GM23338 (cell line): ENCODE results near the gene SP140L.

Experiments used
- EZH2 ChIP-seq: fragments of 200-600 bp; sonication (generic); IDR thresholded peaks from one replicate; pipeline ENCODE4 v1.8.0; 2017; ENCODE audit warnings: antibody characterized with exemption, mild to moderate bottlenecking, low read depth; ENCODE audit not compliant: unreplicated experiment
- EZH2phosphoT487 ChIP-seq: fragments of 200-600 bp; sonication (generic); IDR thresholded peaks from one replicate; pipeline ENCODE4 v1.8.1; 2018; ENCODE audit warnings: antibody characterized with exemption; ENCODE audit not compliant: unreplicated experiment
- POLR2AphosphoS5 ChIP-seq: IDR thresholded peaks from 2 replicates; pipeline ENCODE4 v1.6.1; 2016; ENCODE audit warnings: antibody characterized with exemption, low read depth
- ZNF114 ChIP-seq: fragments of 250-450 bp; sonication (Bioruptor Pico); IDR thresholded peaks from 2 replicates; pipeline ENCODE4 v1.5.0; 2020; ENCODE audit warnings: mild to moderate bottlenecking, moderate library complexity
- ZNF331 ChIP-seq: fragments of 250-450 bp; sonication (Bioruptor Pico); IDR thresholded peaks from 2 replicates; pipeline ENCODE4 v1.5.0; 2020; ENCODE audit warnings: low read depth, mild to moderate bottlenecking, moderate library complexity
- TF ChIP-seq, protein P1 (sequence below), 2 experiments: fragments of 200-600 bp in 1 of 2; sonication (generic) in 1 of 2; conservative IDR thresholded peaks; 2 replicates each; pipeline versions ENCODE4 v1.5.1 to v1.6.1; 2016 to 2017; ENCODE audit warnings: antibody characterized with exemption in 2 of 2, low read depth in 2 of 2, mild to moderate bottlenecking in 2 of 2, moderate library complexity in 1 of 2
- TF ChIP-seq, protein P2 (sequence below): IDR thresholded peaks from one replicate; pipeline ENCODE4 v1.6.1; 2018; ENCODE audit warnings: antibody characterized with exemption; ENCODE audit not compliant: unreplicated experiment

DNA sequence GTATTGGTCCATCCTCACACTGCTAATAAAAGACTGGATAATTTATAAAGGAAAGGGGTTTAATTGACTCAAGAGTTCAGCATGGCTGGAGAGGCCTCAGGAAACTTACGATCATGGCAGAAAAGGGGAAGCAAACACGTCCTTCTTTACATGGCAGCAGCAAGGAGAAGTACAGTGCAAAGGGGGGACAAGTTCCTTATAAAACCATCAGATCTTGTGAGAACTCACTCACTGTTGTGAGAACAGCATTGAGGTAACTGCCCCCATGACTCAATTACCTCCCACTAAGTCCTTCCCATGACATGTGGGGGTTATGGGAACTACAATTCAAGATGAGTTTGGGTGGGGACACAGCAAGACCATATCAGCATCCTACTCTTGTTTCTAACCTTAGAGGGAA, 126.0 kb downstream of the SP140L start:
- TF ChIP-seq, protein P1, sequence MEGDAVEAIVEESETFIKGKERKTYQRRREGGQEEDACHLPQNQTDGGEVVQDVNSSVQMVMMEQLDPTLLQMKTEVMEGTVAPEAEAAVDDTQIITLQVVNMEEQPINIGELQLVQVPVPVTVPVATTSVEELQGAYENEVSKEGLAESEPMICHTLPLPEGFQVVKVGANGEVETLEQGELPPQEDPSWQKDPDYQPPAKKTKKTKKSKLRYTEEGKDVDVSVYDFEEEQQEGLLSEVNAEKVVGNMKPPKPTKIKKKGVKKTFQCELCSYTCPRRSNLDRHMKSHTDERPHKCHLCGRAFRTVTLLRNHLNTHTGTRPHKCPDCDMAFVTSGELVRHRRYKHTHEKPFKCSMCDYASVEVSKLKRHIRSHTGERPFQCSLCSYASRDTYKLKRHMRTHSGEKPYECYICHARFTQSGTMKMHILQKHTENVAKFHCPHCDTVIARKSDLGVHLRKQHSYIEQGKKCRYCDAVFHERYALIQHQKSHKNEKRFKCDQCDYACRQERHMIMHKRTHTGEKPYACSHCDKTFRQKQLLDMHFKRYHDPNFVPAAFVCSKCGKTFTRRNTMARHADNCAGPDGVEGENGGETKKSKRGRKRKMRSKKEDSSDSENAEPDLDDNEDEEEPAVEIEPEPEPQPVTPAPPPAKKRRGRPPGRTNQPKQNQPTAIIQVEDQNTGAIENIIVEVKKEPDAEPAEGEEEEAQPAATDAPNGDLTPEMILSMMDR (conservative IDR thresholded peaks at IDR 0.05; ENCODE audit: low read depth in 2 of 2) = no peak
- TF ChIP-seq ZNF114 (CRISPR knock-in tag) = no peak
- no peak for TF ChIP-seq POLR2AphosphoS5
- TF ChIP-seq, protein P2, sequence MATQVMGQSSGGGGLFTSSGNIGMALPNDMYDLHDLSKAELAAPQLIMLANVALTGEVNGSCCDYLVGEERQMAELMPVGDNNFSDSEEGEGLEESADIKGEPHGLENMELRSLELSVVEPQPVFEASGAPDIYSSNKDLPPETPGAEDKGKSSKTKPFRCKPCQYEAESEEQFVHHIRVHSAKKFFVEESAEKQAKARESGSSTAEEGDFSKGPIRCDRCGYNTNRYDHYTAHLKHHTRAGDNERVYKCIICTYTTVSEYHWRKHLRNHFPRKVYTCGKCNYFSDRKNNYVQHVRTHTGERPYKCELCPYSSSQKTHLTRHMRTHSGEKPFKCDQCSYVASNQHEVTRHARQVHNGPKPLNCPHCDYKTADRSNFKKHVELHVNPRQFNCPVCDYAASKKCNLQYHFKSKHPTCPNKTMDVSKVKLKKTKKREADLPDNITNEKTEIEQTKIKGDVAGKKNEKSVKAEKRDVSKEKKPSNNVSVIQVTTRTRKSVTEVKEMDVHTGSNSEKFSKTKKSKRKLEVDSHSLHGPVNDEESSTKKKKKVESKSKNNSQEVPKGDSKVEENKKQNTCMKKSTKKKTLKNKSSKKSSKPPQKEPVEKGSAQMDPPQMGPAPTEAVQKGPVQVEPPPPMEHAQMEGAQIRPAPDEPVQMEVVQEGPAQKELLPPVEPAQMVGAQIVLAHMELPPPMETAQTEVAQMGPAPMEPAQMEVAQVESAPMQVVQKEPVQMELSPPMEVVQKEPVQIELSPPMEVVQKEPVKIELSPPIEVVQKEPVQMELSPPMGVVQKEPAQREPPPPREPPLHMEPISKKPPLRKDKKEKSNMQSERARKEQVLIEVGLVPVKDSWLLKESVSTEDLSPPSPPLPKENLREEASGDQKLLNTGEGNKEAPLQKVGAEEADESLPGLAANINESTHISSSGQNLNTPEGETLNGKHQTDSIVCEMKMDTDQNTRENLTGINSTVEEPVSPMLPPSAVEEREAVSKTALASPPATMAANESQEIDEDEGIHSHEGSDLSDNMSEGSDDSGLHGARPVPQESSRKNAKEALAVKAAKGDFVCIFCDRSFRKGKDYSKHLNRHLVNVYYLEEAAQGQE = no peak
- no peak for TF ChIP-seq ZNF331 (CRISPR knock-in tag)
- no peak for TF ChIP-seq EZH2
- TF ChIP-seq EZH2phosphoT487 = no peak
